IPS DF 6.9 (cell line): ENCODE results near the gene ANK3.
A peak's percentile ranks its signal among the peaks of the same experiment; 100 is the strongest.

Experiments
- DNase-seq: peaks from one replicate; pipeline ENCODE4 v3.0.0-alpha.2; 2013; ENCODE audit warnings: low read depth, low spot score
- H3K27ac ChIP-seq: one replicate; pipeline ENCODE4 v1.5.1; 2013; ENCODE audit warnings: low read length, control low read depth
- H3K27me3 ChIP-seq: 2 replicates; pipeline ENCODE4 v1.6.1; 2013; ENCODE audit warnings: mild to moderate bottlenecking, low read length; ENCODE audit not compliant: control insufficient read depth, insufficient read depth
- H3K36me3 ChIP-seq: 2 replicates; pipeline ENCODE4 v1.6.1; 2013; ENCODE audit warnings: low read length; ENCODE audit not compliant: control insufficient read depth, insufficient read depth
- H3K4me1 ChIP-seq: 2 replicates; pipeline ENCODE4 v1.6.1; 2013; ENCODE audit warnings: low read length; ENCODE audit not compliant: control insufficient read depth, insufficient read depth
- H3K4me3 ChIP-seq: 2 replicates; pipeline ENCODE4 v1.5.1; 2013; ENCODE audit warnings: mild to moderate bottlenecking, low read length
- H3K9me3 ChIP-seq: 2 replicates; pipeline ENCODE4 v1.6.1; 2013; ENCODE audit warnings: low read length, inconsistent platforms; ENCODE audit not compliant: control insufficient read depth, insufficient read depth
- whole genome bisulfite sequencing: extraction: QIAGEN DNeasy Blood & Tissue Kit; methylation state at CpG from one replicate; pipeline ENCODE4 v1.1.7; 2013; ENCODE audit warnings: mixed read lengths, missing lambda C conversion rate; ENCODE audit not compliant: insufficient read length, insufficient coverage; 5-methylcytosine and 5-hydroxymethylcytosine counted together

The ANK3 gene

DNA sequence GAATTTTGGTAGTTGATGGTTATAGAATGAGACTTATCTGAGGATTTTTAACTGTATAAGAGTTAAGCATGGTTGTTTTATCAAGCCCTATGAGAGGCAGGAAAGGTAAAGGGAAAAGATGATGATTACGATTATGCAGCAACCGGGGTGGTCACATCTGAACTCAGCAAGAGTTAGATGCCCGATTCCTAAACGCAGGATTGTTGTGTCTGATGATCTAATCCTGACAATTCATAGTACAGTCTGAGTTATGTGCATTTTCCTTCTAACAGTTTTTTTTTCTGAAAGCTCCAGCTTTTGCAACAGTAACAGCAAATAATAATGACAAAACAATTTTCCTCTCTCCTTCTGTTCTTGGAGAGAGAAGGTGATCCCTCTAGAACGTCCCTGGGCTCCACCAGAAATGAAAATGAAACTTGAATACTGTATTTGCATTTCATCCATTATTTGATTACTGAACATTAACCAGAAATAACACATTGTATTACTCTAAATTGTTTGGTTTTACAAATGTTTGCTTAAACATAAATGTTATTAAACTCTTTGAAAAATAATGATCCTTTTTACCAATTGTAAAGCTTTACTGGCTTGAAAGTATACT is 306.8 kb downstream of the ANK3 start:
- H3K27me3 ChIP-seq, result no peaks in the 10 kb centered on the region; the same call in 1 of the 2 replicates
- H3K27ac ChIP-seq, result no peak overlapping the region
- no peaks in the 10 kb centered on the region for H3K4me1 ChIP-seq
- H3K36me3 ChIP-seq, result no peaks in the 10 kb centered on the region; the same call in 1 of the 2 replicates
- no CpG with 5 or more reads among the region's 5 CpGs for WGBS
- DNase-seq, result no peak
- no peaks in the 10 kb centered on the region for H3K9me3 ChIP-seq
- H3K4me3 ChIP-seq, result no peak overlapping the region

DNA sequence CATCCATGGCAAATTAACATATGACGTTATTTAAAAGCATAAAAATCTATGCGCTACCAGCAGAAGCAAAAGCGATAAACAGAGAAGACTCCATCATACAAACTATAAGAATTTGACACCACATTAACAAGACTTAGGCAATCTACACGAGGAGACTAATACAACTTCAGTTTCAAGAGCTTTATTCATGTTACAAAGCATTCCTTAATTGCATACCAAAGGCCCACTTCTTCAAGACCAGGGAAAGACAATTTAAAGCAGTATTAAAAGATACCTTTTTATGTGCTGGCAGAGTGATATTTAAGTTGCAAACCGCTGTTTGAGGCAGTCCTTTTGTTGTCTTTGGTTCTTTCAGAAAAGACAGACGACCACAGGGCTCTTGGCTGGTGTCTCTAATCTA is 307.3 kb downstream of the ANK3 start:
- no peak for DNase-seq
- WGBS, result no CpG with 5 or more reads among the region's 6 CpGs
- Histone ChIP-seq H3K27me3 (no peaks in the 10 kb centered on the region; the same call in 1 of the 2 replicates), H3K4me1 (no peaks in the 10 kb centered on the region), H3K36me3 (no peaks in the 10 kb centered on the region; the same call in 1 of the 2 replicates), H3K9me3 (no peaks in the 10 kb centered on the region), H3K27ac (no peak overlapping the region), H3K4me3 (no peak overlapping the region)

DNA sequence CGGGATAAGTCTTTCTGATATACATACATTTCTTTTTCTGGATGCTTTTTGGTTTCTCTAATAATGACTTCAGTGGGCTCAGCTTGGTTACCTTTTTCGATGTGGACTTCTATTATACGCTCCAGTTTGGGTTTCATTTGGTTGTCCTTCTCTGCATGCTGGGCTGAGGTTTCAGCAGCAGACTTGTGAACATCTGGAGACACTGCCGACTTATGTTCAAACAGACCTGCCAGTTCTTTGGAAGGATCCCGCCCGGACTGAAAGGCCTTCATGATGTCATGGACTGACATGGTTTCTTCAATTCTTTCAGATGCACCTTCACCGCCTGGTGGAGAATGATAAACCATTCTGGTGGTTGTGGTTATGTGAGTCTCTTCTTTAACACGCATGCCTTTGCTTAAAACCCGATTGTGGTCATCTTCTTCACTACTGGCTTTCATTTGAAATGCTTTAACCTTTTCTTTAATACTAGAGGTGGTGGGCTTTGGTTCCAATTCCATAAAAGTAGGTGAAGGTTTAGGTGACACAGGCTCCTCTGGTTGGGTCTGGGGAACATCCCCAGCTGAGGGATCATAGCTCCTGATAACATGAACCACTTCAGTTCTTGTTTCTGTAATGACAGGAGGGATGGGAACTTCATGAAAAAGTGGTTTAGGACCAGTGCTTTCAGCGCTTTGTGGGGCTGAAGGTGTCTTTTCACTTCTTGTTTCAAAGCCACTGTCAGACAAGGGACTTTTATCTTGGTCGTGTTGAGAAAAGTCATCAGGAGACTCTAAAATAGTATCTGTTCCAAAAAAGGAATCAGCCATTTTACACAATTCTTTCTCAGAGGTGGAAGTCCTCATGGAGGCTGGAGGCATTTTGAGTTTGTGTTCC is 315.7 kb downstream of the ANK3 start:
- H3K4me3 ChIP-seq, result no peak overlapping the region
- WGBS, result no CpG with 5 or more reads among the region's 11 CpGs
- no peaks in the 10 kb centered on the region for H3K9me3 ChIP-seq
- no peak overlapping the region for H3K27ac ChIP-seq
- H3K36me3 ChIP-seq, result peaks cover 12% of the 10 kb centered on the region; the same call in 1 of the 2 replicates
- H3K27me3 ChIP-seq, result no peaks in the 10 kb centered on the region
- no peaks in the 10 kb centered on the region for H3K4me1 ChIP-seq
- DNase-seq, result no peak

DNA sequence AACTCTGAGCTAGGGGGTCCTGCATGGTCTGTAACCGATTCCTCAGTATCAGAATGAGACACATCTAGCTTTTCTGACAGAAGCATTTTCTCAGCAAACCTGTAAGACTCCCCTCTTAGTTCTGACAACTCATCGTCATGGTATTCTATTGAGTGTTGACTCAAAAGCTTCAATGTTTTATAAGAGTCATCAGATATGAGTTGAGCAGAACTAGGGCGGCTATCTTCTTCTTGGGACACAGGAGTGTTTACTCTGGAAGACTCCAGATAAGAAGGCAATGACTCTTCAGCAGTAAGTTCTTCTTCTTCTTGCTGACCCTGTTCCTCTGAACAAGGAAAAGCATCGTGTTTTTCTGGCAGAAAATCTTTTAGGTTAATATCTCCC is 316.3 kb downstream of the ANK3 start:
- H3K4me1 ChIP-seq, result no peaks in the 10 kb centered on the region
- no peak for DNase-seq
- no CpG with 5 or more reads among the region's 4 CpGs for WGBS
- H3K9me3 ChIP-seq, result no peaks in the 10 kb centered on the region
- H3K27ac ChIP-seq, result no peak overlapping the region
- no peak overlapping the region for H3K4me3 ChIP-seq
- no peaks in the 10 kb centered on the region for H3K27me3 ChIP-seq
- peaks cover 12% of the 10 kb centered on the region; the same call in 1 of the 2 replicates for H3K36me3 ChIP-seq

DNA sequence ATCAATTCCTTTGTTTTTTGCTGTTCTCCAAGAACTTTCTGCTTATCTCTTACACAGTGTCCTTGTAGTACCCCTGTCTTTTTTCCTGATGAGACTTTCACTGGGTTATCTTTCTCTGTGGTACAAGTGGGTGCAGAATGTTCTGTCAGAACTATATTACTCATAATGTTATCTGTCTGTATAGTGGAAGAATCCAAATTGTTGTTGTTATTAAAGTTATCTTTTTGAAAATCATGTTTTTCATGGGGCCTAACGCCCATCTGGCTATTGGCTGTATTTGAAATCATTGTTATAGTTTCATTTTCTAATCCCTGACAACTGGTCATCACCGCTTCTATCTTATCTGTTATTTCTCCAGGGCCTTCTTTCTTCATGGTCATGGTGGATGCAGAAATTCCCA is 320.4 kb downstream of the ANK3 start:
- Histone ChIP-seq H3K36me3 (no peaks in the 10 kb centered on the region; the same call in 1 of the 2 replicates), H3K9me3 (no peaks in the 10 kb centered on the region), H3K4me1 (no peaks in the 10 kb centered on the region), H3K27ac (no peak overlapping the region), H3K27me3 (no peaks in the 10 kb centered on the region), H3K4me3 (no peak overlapping the region)
- DNase-seq, result no peak
- WGBS, result no CpG with 5 or more reads among the region's 2 CpGs

DNA sequence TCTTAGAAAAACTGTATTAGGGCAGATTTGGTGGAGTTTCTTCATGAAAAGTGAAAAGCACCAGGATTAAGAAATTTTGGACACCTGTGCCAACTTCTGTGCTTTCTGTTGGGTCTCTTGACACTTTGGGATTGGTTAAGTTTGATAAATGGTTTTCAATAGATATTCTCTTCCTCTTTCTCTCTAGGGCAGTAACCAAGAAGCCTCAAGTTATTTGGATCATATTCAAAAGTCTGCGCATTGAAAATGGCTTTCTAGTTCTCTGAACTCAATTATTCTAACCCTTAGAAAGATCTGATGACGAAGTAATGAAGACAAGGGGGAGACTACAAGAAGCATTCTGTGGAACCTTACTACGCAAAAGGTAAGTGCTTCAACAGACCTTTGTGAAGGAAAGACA is 339.3 kb downstream of the ANK3 start:
- Histone ChIP-seq H3K36me3 (no peaks in the 10 kb centered on the region), H3K4me3 (no peak overlapping the region), H3K9me3 (no peaks in the 10 kb centered on the region), H3K4me1 (no peaks in the 10 kb centered on the region), H3K27me3 (no peaks in the 10 kb centered on the region), H3K27ac (no peak overlapping the region)
- WGBS, result no CpG with 5 or more reads among the region's 3 CpGs
- DNase-seq, result no peak

DNA sequence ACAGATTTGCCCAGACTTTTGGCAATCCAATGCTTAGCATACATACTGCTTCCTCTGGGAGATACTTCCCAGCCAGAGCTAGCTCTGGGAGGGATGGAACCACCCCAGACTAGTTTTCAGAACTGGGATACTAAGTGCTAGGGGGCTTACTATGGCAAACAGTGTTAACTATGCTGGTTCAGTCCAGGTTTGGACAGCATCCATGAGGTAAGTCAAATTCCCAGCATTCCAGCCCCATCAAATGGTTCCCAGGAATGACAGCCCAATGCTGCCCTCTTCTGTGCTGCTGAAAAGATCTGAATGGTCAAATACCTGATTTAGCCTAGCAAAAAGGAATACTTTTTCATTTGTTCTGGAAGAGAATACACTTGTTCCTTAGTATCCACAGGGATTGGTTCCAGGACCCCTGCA is 341.6 kb downstream of the ANK3 start:
- Histone ChIP-seq H3K27ac (no peak overlapping the region), H3K36me3 (no peaks in the 10 kb centered on the region), H3K27me3 (no peaks in the 10 kb centered on the region), H3K4me3 (no peak overlapping the region), H3K4me1 (no peaks in the 10 kb centered on the region), H3K9me3 (no peaks in the 10 kb centered on the region)
- DNase-seq, result peak; percentile 45

DNA sequence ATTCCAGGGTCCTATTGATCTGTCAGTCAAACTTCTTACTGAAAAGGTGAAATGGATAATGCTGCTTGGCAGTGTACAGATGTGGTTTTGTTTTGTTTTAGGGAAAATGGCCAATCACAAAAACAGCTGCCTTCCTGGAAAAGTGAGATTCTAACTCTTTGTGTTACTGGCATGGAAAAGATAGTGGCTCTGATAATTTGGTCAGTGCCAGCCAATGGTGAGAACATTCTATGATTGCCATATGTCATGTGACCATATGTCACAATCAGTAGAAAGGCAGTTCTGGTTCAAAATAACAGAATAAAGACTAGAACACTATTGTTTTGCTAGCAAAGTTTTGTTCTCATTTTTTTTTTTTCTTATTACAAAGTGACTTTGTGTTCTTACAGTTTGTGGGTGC is 344.1 kb downstream of the ANK3 start:
- no peak for DNase-seq
- H3K27me3 ChIP-seq, result no peaks in the 10 kb centered on the region
- no peak overlapping the region for H3K4me3 ChIP-seq
- no peaks in the 10 kb centered on the region for H3K4me1 ChIP-seq
- H3K27ac ChIP-seq, result no peak overlapping the region
- H3K36me3 ChIP-seq, result no peaks in the 10 kb centered on the region
- no peaks in the 10 kb centered on the region for H3K9me3 ChIP-seq

DNA sequence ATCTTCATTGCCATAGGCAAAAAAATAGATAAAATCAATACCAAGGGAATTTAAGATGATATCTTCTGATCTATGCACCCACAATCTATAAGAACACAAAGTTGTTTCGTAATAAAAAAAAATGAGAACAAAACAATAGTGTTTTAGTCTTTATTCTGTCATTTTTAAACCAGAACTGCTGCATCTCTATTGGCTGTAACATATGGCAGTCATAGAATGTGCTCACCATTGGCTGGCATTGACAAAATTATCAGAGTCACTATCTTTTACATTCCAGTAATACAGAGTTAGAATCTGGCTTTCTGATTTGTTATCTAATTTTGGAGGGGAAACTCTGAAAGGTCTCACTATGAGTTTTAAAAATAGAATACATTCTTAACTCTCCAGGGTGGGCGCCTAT is 344.7 kb downstream of the ANK3 start:
- no peaks in the 10 kb centered on the region for H3K9me3 ChIP-seq
- H3K36me3 ChIP-seq, result no peaks in the 10 kb centered on the region
- H3K27ac ChIP-seq, result no peak overlapping the region
- no peak overlapping the region for H3K4me3 ChIP-seq
- no peak for DNase-seq
- H3K27me3 ChIP-seq, result no peaks in the 10 kb centered on the region
- no peaks in the 10 kb centered on the region for H3K4me1 ChIP-seq
- WGBS, result no CpG with 5 or more reads among the region's 2 CpGs

DNA sequence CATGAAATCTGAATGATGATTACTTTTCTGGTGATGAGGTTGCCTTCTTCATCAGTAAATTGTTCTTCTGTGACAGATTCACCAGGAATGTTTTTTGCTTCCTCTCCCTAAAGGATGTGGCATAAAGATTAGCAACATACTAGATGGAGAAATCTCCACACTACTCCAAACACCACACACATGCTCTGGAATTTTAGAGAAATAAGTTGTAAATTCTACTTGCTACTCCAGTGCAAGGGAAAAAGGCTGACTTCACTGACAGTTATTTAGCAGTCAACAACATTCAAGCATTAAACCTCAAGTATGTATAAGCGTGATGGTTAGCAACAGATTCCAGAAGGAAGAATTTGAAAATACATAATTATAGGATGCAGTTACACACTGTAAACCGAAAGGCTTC is 345.4 kb downstream of the ANK3 start:
- no peak for DNase-seq
- Histone ChIP-seq H3K27me3 (no peaks in the 10 kb centered on the region), H3K9me3 (no peaks in the 10 kb centered on the region), H3K4me1 (no peaks in the 10 kb centered on the region), H3K36me3 (no peaks in the 10 kb centered on the region), H3K27ac (no peak overlapping the region), H3K4me3 (no peak overlapping the region)
- no CpG with 5 or more reads among the region's 2 CpGs for WGBS
